ENCODE results near the gene GPR89B.
A peak's percentile ranks its signal among the peaks of the same experiment; 100 is the strongest.
"Not testable (repeated sequence)": the region's sequence is repeated elsewhere in the genome, so short reads cannot be mapped to it uniquely, and the experiment has no call there.

GPR89B gene

DNA sequence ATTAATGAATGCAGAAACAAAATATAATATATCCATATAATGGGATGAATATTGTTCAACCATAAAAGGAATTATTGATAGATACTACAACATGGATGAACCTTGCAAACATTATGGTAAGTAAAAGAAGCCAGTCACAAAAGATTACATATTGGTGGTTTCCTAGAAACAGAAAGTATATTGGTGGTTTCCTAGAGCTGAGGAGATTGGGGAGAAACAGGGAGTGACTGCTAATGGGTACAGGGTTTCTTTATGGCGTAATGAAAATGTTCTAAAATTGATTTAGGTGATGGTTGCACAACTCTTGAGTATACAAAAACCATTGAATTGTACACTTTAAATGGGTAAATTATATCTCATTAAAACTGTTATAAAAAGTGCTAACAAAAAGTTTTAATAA lies 14.3 kb downstream of the GPR89B start:
- DNase-seq, result not testable (repeated sequence)

GRCh38 chr1:147949517-147949916 lies 21.3 kb downstream of the GPR89B start:
- not testable (repeated sequence) for DNase-seq

GRCh38 chr1:147958906-147959305 lies 30.7 kb downstream of the GPR89B start:
- not testable (repeated sequence) for DNase-seq

GRCh38 chr1:147959680-147960079 lies 31.5 kb downstream of the GPR89B start:
- DNase-seq, result not testable (repeated sequence)

DNA sequence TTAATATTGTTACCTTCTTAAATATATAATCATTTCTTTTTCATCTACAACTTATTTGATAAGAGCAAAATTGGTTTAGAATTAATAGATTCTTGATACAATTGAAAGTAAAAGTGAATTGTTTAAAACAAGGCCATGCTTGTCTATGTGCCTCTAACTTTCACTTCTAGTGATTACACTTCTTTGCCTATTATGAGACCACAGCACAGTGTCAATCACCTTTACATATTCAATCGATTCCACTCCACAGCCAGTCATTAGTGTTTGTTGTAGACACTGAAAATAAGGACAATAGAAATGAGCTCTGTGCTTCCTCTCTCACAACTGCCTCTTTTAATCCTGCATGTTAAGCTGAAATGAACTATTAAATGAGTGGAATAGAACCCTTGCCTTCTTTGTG lies 36.4 kb downstream of the GPR89B start:
- not testable (repeated sequence) for DNase-seq

- DNase-seq, result not testable (repeated sequence)
These were observed 38.4 kb downstream of the GPR89B start for GRCh38 chr1:147966657-147967056.

- not testable (repeated sequence) for DNase-seq
These were observed 50.9 kb downstream of the GPR89B start for GRCh38 chr1:147978896-147979651.

GRCh38 chr1:147985374-147985773 lies 57.2 kb downstream of the GPR89B start:
- DNase-seq, result peak; percentile 10

DNA sequence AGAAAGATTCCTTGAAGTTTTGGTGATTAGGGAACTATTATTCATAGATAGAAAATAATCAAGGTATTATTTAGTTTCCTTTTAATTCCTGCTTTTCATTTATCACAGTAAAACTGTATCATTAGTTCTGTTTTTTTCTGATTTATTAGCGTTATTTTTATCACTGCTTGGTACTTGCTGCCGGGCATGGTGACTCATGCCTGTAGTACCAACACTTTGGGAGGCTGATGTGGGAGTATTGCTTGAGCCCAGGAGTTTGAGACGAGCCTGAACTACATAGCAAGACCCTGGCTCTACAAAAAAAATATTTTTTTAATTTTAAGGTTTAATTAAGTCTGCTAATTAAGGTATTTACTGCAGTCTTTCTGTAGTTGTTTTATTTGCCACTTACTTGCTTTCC lies 59.7 kb downstream of the GPR89B start:
- not testable (repeated sequence) for DNase-seq

GRCh38 chr1:147992916-147993315 lies 64.7 kb downstream of the GPR89B start:
- DNase-seq, result not testable (repeated sequence)

DNA sequence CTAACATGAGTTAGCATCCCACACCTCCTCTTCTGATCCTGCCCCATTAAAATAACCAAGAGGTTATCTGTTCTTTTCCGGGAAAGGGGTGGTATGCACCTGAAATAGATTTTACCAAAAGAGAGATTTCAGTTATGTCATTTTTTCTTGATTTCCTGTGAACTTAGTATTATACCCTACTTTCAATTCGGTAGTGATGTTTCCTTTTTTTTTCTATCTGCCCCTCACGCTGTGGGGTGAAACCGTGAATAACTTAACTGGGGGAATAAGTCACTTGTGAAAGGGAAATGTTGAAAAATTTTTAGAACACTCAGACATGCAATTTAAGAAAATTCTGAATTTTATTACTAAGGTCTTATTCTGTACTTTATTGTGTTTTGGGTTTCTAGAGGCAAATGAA lies 65.2 kb downstream of the GPR89B start:
- not testable (repeated sequence) for DNase-seq

DNA sequence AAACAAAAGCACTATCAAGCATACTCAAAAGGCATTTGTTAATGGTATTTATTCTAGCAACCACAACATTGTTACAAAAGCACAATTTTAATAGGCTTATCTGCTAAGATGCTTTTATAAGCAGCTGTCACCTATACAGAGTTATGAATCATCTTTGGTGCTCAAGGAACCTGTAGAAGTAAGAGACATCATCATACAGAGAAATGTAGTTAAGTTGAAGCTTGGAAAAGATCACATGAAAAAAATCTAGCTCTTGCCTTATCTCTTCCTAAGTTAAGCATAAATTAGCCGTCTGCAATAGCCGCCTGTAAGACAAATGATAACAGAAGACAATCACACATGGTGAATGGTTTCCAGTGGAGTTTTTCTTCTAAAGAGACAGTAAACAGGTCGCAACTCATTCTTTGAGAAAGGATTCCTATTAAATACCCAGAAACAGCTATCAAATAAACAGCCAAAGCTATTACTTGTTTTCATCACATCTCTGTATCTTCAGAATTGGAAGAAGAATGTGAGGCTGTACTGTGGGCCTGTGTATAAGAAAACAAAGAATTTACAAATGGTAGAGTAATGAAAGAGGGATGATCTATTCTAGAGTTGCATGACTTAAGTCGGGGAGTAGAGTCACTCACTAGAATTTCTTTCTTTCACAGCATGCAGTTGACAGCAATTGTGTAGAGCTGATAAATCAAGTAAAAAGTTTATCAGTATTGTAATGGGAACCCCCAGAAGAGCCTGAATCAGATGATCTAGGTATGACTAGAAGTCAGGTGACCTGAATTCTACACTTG lies 65.8 kb downstream of the GPR89B start:
- not testable (repeated sequence) for DNase-seq

GRCh38 chr1:147996088-147996487 lies 67.9 kb downstream of the GPR89B start:
- not testable (repeated sequence) for DNase-seq

- not testable (repeated sequence) for DNase-seq
These were observed 79.5 kb downstream of the GPR89B start for GRCh38 chr1:148007724-148008123.

DNA sequence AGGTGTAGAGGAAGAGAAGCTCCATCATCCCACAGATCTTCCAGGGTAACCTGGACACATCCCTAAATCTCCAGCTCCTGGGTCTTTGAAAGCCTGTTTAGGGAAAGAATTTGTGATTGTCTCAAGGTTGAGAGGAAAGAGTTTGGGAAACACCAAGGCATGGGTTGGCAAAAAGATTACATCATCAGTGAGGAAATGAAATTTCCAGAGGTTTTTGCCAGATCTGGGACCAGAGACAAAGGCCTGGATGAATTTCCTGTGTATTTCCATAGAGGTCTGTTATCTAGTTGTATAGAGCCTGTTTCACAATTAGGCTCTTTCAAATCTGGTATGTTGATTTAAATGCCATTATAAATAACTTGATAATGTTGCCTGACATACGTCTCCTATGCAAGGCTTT lies 82.3 kb downstream of the GPR89B start:
- no peak for DNase-seq

DNA sequence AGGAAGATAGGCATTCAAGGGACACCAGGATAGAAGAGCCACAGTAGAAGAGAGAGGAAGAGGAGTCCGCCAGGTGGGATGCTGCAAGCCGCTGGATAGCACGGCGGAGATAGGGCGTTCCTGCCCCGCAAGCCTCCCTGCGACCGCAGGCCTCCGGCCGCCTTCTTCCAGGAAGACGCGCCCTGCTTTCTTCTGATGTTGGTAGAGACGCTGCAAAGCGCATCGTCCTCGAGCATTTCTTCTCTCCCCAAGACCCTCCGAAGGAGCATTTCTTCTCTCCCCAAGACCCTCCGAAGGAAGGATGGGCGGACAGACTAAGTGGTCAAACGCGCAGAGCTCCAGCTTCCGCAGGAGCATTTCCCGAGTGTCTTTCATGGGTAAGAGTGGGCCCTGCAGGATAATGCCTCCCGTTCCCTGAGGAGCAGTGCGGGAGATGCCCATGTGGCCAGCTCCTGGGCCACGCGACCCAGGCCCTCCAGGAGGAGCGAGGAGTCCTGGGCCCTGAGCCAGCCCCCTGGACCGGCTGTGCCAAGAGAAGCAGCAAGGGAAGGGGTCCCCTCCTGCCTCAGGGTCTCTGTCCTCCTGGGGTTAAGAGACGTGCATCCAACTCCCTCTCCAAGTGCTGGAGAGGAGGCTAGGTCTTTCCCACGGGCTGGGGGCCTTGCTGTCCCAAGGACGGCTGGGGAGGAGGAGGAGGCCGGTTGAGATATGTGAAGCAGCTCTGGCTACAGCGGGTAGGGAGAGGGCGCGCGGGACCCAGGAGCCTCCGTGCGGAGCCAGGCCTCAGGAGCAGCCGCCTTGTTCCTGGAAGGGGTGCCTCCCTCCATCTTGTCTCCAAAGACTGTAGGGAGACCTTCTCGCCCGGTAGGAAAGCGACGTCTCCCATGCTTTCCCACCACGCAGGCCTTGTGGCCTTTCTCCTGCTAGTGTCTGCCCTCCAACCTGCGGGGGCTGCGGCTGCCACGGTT lies 85.2 kb downstream of the GPR89B start:
- peak; percentile 32 for DNase-seq

GRCh38 chr1:148014289-148015200 lies 86.3 kb downstream of the GPR89B start:
- DNase-seq, result not testable (repeated sequence)

GRCh38 chr1:148024918-148025317 lies 96.7 kb downstream of the GPR89B start:
- not testable (repeated sequence) for DNase-seq

GRCh38 chr1:148027004-148027403 lies 98.8 kb downstream of the GPR89B start:
- DNase-seq, result not testable (repeated sequence)

- DNase-seq, result not testable (repeated sequence)
These were observed 104.0 kb downstream of the GPR89B start for GRCh38 chr1:148032247-148032646.

DNA sequence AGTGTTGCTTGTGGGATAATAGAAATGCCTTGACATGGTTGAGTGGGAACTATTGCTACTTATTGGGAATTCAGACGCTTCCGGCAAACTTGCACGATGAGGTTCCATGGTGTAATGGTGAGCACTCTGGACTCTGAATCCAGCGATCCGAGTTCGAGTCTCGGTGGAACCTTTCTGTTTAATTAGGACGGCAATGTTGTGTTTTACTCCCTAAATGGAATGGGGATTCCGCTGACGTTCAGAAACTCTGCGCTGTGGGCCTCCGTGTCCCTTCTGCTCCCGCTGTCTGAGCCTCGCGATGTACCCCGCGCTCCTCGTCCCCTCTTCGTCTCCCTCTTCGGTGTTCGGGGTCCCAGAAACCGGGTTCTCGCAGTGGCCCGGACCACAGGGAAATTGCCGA lies 104.5 kb downstream of the GPR89B start:
- not testable (repeated sequence) for DNase-seq

GRCh38 chr1:148033147-148033546 lies 104.9 kb downstream of the GPR89B start:
- DNase-seq, result not testable (repeated sequence)

All from hematopoietic multipotent progenitor cell treated with erythropoietin and hydrocortisone succinate and interleukin-3 and kit ligand, for 4 days (in vitro differentiated cells).